HG03139 (cell line): ENCODE data around the gene AHR.

Experiments
- ATAC-seq: cut with Tn5 transposase; IDR thresholded peaks from one replicate; pipeline ENCODE4 v1.9.1; 2021; ENCODE audit not compliant: unreplicated experiment

The AHR gene

GRCh38 chr7:17298102-17298839 is at the start of gene AHR:
AHR (plus strand) TSS chr7:17298652; CDS start chr7:17299265, 613 bp downstream.
- ATAC-seq, result peak; percentile 57

GRCh38 chr7:17253885-17254284 is 44.6 kb upstream of the AHR start:
- no peak for ATAC-seq

GRCh38 chr7:17255926-17256325 is 42.5 kb upstream of the AHR start:
- no peak for ATAC-seq

- no peak for ATAC-seq
These were observed 42.1 kb upstream of the AHR start for GRCh38 chr7:17256375-17256774.

- ATAC-seq, result no peak
These were observed 31.9 kb upstream of the AHR start for GRCh38 chr7:17266565-17266964.

GRCh38 chr7:17269341-17270221 is 28.9 kb upstream of the AHR start:
- ATAC-seq, result no peak

- ATAC-seq, result no peak
These were observed 23.8 kb upstream of the AHR start for GRCh38 chr7:17274551-17275245.

- no peak for ATAC-seq
These were observed 22.4 kb upstream of the AHR start for GRCh38 chr7:17275749-17276671.

- no peak for ATAC-seq
These were observed 19.4 kb upstream of the AHR start for GRCh38 chr7:17279061-17279460.

- ATAC-seq, result no peak
These were observed 9.3 kb upstream of the AHR start for GRCh38 chr7:17289074-17289645.

GRCh38 chr7:17292843-17293242 is 5.6 kb upstream of the AHR start:
- no peak for ATAC-seq

GRCh38 chr7:17293481-17293880 is 5.0 kb upstream of the AHR start:
- ATAC-seq, result no peak

- no peak for ATAC-seq
These were observed 1.2 kb upstream of the AHR start for GRCh38 chr7:17297243-17297642.

- ATAC-seq, result peak; percentile 29
These were observed 509 bp downstream of the AHR start for GRCh38 chr7:17298840-17299482.

- no peak for ATAC-seq
These were observed 1.1 kb downstream of the AHR start for GRCh38 chr7:17299483-17299991.

GRCh38 chr7:17300012-17300411 is 1.6 kb downstream of the AHR start:
- no peak for ATAC-seq

- ATAC-seq, result no peak
These were observed 2.0 kb downstream of the AHR start for GRCh38 chr7:17300437-17300836.

- no peak for ATAC-seq
These were observed 3.3 kb downstream of the AHR start for GRCh38 chr7:17301471-17302456.
